Measurements from ENCODE around the gene THAP5.

The THAP5 gene

DNA sequence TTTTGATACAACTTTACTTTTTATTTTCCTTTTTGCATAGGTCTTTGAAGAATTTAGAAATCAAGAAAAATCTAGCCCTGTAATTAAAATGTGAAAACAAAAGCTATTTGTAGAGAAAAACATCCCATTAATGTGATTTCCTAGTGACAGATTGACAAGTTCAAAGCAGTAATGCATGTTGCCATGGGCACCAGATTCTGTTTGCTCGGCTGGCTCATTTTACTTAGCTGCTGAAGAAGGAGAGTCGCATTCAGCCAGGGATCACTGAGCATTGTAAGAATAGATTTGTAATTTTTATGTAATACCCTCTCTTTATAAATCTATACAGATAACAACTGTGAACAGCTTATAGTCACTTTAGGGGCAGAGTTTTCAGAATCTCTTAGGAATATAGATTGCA, 28.6 kb upstream of the THAP5 start:
- H3K4me3 ChIP-seq (ENCODE audit: low read length): no peak overlapping the region
- TF ChIP-seq, protein P1, sequence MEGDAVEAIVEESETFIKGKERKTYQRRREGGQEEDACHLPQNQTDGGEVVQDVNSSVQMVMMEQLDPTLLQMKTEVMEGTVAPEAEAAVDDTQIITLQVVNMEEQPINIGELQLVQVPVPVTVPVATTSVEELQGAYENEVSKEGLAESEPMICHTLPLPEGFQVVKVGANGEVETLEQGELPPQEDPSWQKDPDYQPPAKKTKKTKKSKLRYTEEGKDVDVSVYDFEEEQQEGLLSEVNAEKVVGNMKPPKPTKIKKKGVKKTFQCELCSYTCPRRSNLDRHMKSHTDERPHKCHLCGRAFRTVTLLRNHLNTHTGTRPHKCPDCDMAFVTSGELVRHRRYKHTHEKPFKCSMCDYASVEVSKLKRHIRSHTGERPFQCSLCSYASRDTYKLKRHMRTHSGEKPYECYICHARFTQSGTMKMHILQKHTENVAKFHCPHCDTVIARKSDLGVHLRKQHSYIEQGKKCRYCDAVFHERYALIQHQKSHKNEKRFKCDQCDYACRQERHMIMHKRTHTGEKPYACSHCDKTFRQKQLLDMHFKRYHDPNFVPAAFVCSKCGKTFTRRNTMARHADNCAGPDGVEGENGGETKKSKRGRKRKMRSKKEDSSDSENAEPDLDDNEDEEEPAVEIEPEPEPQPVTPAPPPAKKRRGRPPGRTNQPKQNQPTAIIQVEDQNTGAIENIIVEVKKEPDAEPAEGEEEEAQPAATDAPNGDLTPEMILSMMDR (IDR thresholded peaks at IDR 0.05; ENCODE audit: insufficient read depth, low read depth, low read length, missing control alignments): no peak

DNA sequence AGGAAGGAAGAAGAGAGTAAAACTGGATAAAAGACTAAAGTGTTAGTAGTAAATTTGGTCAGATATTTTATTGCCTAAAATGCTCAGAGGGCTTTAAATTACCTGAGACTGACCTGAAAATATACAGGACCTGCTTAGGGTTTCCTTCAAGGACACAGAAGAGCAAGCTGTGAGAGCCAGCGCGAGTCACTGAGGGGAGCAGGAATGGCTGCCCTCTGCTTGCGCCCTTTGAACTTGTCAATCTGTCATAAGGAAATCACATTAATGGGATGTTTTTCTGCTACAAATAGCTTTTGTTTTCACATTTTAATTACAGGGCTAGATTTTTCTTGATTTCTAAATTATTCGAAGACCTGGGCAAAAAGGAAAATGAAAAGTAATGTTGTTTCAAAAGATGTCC, 27.1 kb upstream of the THAP5 start:
- TF ChIP-seq, protein P1 (IDR thresholded peaks at IDR 0.05; ENCODE audit: insufficient read depth, low read depth, low read length, missing control alignments): no peak
- H3K4me3 ChIP-seq (ENCODE audit: low read length): no peak overlapping the region
- DNase-seq (ENCODE audit: low read depth): no peak

More for the DNA sequence above, 28.6 kb upstream of the THAP5 start:
- no peak for DNase-seq (ENCODE audit: low read depth)

DNA sequence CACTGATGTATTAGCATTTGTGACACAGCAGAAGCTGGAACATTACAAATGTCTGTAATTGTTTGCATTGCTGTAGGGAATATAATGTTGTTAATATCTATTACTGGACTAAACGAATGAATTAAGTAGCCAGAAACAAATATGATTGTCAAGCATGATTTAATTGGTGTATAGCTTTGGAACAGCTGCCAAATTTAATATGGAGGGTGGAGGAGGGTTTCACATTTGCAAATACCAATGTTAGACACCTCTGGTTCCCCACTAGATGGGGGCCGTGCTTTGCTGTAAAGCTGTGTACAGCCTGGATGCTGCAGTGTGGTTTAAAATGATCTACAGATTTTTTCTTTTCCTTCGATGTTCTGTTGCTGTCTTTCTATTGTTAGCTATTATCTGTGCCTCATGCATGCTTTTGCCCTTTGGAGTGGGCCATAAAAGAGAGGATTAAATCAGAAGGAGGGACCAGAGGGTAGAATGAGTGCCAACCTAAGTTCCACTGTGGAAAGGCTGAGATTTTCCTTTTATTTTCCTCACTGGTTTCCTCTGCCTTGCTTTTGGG, 23.2 kb upstream of the THAP5 start:
- peak; percentile 26 for DNase-seq (ENCODE audit: low read depth)

DNA sequence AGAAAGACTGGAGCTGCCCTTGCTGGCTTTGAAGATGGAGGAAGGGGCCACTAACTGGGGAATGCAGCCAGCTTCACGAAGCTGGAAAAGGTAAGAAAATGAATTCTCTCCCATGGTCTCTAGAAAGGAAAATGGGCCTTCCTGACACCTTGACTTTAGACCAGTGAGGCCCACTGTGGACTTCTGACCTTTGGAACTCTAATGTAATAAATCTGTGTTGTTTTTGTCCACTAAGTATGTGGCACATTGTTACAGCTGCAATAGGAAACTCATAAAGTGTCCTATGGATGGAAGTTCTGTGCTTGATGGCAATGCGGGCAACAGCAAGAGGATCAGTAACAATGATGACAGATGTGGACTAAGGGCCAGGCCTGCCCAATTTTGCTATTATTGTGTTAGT, 21.1 kb upstream of the THAP5 start:
- TF ChIP-seq, protein P1 (IDR thresholded peaks at IDR 0.05; ENCODE audit: insufficient read depth, low read depth, low read length, missing control alignments): no peak
- H3K4me3 ChIP-seq (ENCODE audit: low read length): no peak overlapping the region
- no peak for DNase-seq (ENCODE audit: low read depth)

More for the DNA sequence above, 23.2 kb upstream of the THAP5 start:
- TF ChIP-seq, protein P1 (IDR thresholded peaks at IDR 0.05; ENCODE audit: insufficient read depth, low read depth, low read length, missing control alignments): peak; percentile 50
- no peak overlapping the region for H3K4me3 ChIP-seq (ENCODE audit: low read length)

DNA sequence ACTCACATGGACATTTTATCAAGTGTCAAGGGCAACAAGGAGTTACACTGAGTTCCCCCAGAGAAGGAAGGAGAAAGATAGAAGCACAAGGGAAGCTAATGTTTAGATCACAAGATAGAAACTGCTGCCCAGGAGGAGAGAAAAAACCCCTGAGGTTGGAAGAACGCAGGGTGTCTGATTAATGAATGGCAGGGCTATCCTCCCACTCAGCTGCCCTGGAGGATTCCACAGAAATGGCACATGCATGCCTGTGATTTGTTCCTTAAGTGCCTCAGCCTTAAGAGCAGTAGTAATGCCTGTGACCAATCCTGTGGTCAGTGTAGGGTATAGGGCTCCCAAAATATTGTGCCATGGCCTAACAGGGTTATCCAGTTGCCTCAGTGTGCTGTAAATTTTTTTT, 20.4 kb upstream of the THAP5 start:
- peak; percentile 8 for DNase-seq (ENCODE audit: low read depth)
- TF ChIP-seq, protein P1 (IDR thresholded peaks at IDR 0.05; ENCODE audit: insufficient read depth, low read depth, low read length, missing control alignments): no peak
- no peak overlapping the region for H3K4me3 ChIP-seq (ENCODE audit: low read length)

DNA sequence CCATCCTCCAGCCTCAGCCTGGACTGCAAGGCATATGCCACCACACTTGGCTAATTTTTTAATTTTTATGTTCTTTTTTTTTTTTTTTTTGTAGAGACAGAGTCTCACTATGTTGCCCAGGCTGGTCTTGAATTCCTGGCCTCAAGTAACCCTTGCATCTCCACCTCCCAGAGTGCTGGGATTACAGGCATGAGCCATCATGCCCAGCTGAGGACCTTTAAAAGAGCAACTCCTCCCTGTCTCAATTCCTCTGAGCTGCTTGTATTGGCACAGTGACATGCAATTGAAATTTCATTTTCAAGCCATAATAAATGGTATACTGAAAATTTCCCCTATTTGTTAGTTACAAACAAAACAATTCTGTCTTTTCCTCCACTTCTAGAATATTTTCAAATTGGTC, 19.7 kb upstream of the THAP5 start:
- peak; percentile 33 for DNase-seq (ENCODE audit: low read depth)

More for the DNA sequence above, 19.7 kb upstream of the THAP5 start:
- H3K4me3 ChIP-seq (ENCODE audit: low read length): no peak overlapping the region
- TF ChIP-seq, protein P1 (IDR thresholded peaks at IDR 0.05; ENCODE audit: insufficient read depth, low read depth, low read length, missing control alignments): no peak

Data from epithelial cell of esophagus (primary cell).